A549 (cell line): ENCODE results near the gene FSHB. TPM values are rescaled to one million over a fixed set of nuclear protein-coding genes. Genes with fewer than 3 reads are reported as not detected.
A peak's percentile ranks its signal among the peaks of the same experiment; 100 is the strongest.

Source experiments
- ATAC-seq, 2 experiments: fragments of 200-7000 bp in 1 of 2; fragments of >200 bp in 1 of 2; cut with Nextera tagmentation in 1 of 2; cut with Tn5 transposase in 1 of 2; 3 replicates each; pipeline versions ENCODE4 v1.8.0 to v1.9.1; 2018 to 2020; ENCODE audit warnings: mild to moderate bottlenecking in 1 of 2, moderate library complexity in 1 of 2
- CTCF ChIA-PET: fragments of 300-600 bp; sonication (Branson Sonifier 250); formaldehyde crosslinking; extraction: SDS; loops from one replicate; lab custom pipeline; 2021; ENCODE audit warnings: antibody characterized with exemption, inconsistent platforms; lab: Yijun Ruan, JAX
- POLR2A ChIA-PET: fragments of 350-600 bp; formaldehyde crosslinking; extraction: SDS; loops from one replicate; lab custom pipeline; 2021; ENCODE audit warnings: antibody characterized with exemption, inconsistent platforms; lab: Yijun Ruan, JAX
- DNase-seq, 2 experiments: peaks; one replicate each; pipeline versions ENCODE4 v3.0.0 to v3.0.0-alpha.2; 2011 to 2016; ENCODE audit warnings: low read depth in 1 of 2, low spot score in 1 of 2
- FAIRE-seq: peaks from 2 replicates; lab custom pipeline; 2011; peaks lifted over from hg19 to GRCh38; lab: Jason Lieb, UNC
- H3K27ac ChIP-seq, 2 experiments: fragments of >200 bp; sonication (Bioruptor Twin); formaldehyde crosslinking; 3 replicates each; pipeline ENCODE4 v1.5.1; 2016 to 2017
- H3K4me1 ChIP-seq: fragments of >200 bp; sonication (Bioruptor Twin); formaldehyde crosslinking; 3 replicates; pipeline ENCODE4 v1.6.1; 2016
- H3K4me2 ChIP-seq: fragments of >200 bp; sonication (Bioruptor Twin); formaldehyde crosslinking; 3 replicates; pipeline ENCODE4 v1.6.1; 2016
- H3K4me3 ChIP-seq: fragments of >200 bp; sonication (Bioruptor Twin); formaldehyde crosslinking; 3 replicates; pipeline ENCODE4 v1.5.1; 2016
- H3K9me3 ChIP-seq: fragments of >200 bp; sonication (Bioruptor Twin); formaldehyde crosslinking; 3 replicates; pipeline ENCODE4 v1.6.1; 2016
- CBX8 ChIP-seq: fragments of 200-600 bp; sonication (generic); IDR thresholded peaks from 2 replicates; pipeline ENCODE4 v1.6.1; 2016
- EHMT2 ChIP-seq: fragments of 200-600 bp; sonication (generic); IDR thresholded peaks from 2 replicates; pipeline ENCODE4 v1.6.1; 2016; ENCODE audit warnings: antibody characterized with exemption, low read depth, mild to moderate bottlenecking, moderate library complexity
- EP300 ChIP-seq, 2 experiments: fragments of >200 bp; sonication (Bioruptor Twin); formaldehyde crosslinking; IDR thresholded peaks; 2 replicates in 1 of 2; 3 replicates in 1 of 2; pipeline ENCODE4 v1.6.1; 2016 to 2017
- ESRRA ChIP-seq: fragments of 150-350 bp; IDR thresholded peaks from 2 replicates; pipeline ENCODE4 v1.6.1; 2014; ENCODE audit warnings: mild to moderate bottlenecking, low read length, borderline replicate concordance
- FOSL2 ChIP-seq, 2 experiments: fragments of 450-650 bp in 1 of 2; fragments of >200 bp in 1 of 2; sonication (Bioruptor Twin) in 1 of 2; formaldehyde crosslinking; IDR thresholded peaks; 2 replicates each; pipeline versions ENCODE4 v1.5.0 to v1.6.1; 2016 to 2020; ENCODE audit warnings: mild to moderate bottlenecking in 1 of 2, moderate library complexity in 1 of 2
- FOXS1 ChIP-seq: fragments of 250-450 bp; sonication (Bioruptor Pico); IDR thresholded peaks from 2 replicates; pipeline ENCODE4 v1.5.0; 2020; ENCODE audit warnings: mild to moderate bottlenecking, moderate library complexity
- HOXA7 ChIP-seq: fragments of 250-450 bp; sonication (Bioruptor Pico); IDR thresholded peaks from 2 replicates; pipeline ENCODE4 v1.5.0; 2020; ENCODE audit warnings: mild to moderate bottlenecking, moderate library complexity
- HOXB13 ChIP-seq: fragments of 250-450 bp; sonication (Bioruptor Pico); IDR thresholded peaks from 2 replicates; pipeline ENCODE4 v1.5.0; 2020; ENCODE audit warnings: low read depth, mild to moderate bottlenecking, moderate library complexity
- HOXB5 ChIP-seq: fragments of 250-450 bp; sonication (Bioruptor Pico); IDR thresholded peaks from 2 replicates; pipeline ENCODE4 v1.5.0; 2020; ENCODE audit warnings: mild to moderate bottlenecking, moderate library complexity
- JUN ChIP-seq, 2 experiments: fragments of >200 bp; sonication (Bioruptor Twin); formaldehyde crosslinking; IDR thresholded peaks; 2 replicates in 1 of 2; 3 replicates in 1 of 2; pipeline ENCODE4 v1.6.1; 2016 to 2017
- MAZ ChIP-seq: fragments of 150-350 bp; IDR thresholded peaks from 2 replicates; pipeline ENCODE4 v1.6.1; 2014; ENCODE audit warnings: antibody characterized with exemption, low read depth, low read length, borderline replicate concordance
- MYC ChIP-seq: IDR thresholded peaks from 2 replicates; pipeline ENCODE4 v1.6.1; 2012; ENCODE audit warnings: mild to moderate bottlenecking, inconsistent platforms, low read length, improper control_type of control experiment, borderline replicate concordance
- NR3C1 ChIP-seq: fragments of >200 bp; sonication (Bioruptor Twin); formaldehyde crosslinking; IDR thresholded peaks from 3 replicates; pipeline ENCODE4 v1.6.1; 2017
- POLR2A ChIP-seq: IDR thresholded peaks from 2 replicates; pipeline ENCODE4 v1.6.1; 2012; ENCODE audit warnings: mild to moderate bottlenecking, low read length
- POLR2AphosphoS2 ChIP-seq: conservative IDR thresholded peaks from 2 replicates; pipeline ENCODE4 v1.6.1; 2012; ENCODE audit warnings: low read length, improper control_type of control experiment, inconsistent platforms
- RAD21 ChIP-seq, 2 experiments: fragments of >200 bp in 1 of 2; sonication (Bioruptor Twin) in 1 of 2; formaldehyde crosslinking in 1 of 2; IDR thresholded peaks in 1 of 2; conservative IDR thresholded peaks in 1 of 2; 2 replicates in 1 of 2; 3 replicates in 1 of 2; pipeline ENCODE4 v1.6.1; 2012 to 2018; ENCODE audit warnings: inconsistent platforms in 1 of 2
- RFX5 ChIP-seq: fragments of 450-650 bp; IDR thresholded peaks from 2 replicates; pipeline ENCODE4 v1.7.1; 2014; ENCODE audit warnings: antibody characterized with exemption, mild to moderate bottlenecking, moderate library complexity
- RNF2 ChIP-seq: fragments of 200-600 bp; sonication (generic); IDR thresholded peaks from 2 replicates; pipeline ENCODE4 v1.6.1; 2016; ENCODE audit warnings: low read depth, mild to moderate bottlenecking, antibody characterized with exemption, moderate library complexity, borderline replicate concordance
- SREBF2 ChIP-seq: fragments of 450-650 bp; IDR thresholded peaks from 2 replicates; pipeline ENCODE4 v1.6.1; 2014; ENCODE audit warnings: mild to moderate bottlenecking, moderate library complexity
- ZC3H11A ChIP-seq: fragments of 450-650 bp; IDR thresholded peaks from 2 replicates; pipeline ENCODE4 v1.6.1; 2014; ENCODE audit warnings: antibody characterized with exemption, mild to moderate bottlenecking
- WGBS: methylation state at CpG from one replicate; pipeline ENCODE4 v1.1.6; 2017; ENCODE audit errors: missing lambda C conversion rate; 5-methylcytosine and 5-hydroxymethylcytosine counted together
- polyA plus RNA-seq, 4 experiments: library from polyadenylated mRNA; depleted of rRNA in 3 of 4; stranded (reverse); fragments of >200 nt; fragmentation: RNase III in 1 of 4; extraction: RNeasy Plus Mini Kit Qiagen cat#74134 plus additional on column Dnase treatment in 1 of 4; gene quantifications; 2 replicates in 3 of 4; 3 replicates in 1 of 4; pipeline ENCODE4 v1.2.3, GENCODE V29; 2011 to 2017
- TF ChIP-seq, protein P1 (sequence below): IDR thresholded peaks from 2 replicates; pipeline ENCODE4 v1.6.1; 2012
- TF ChIP-seq, protein P2 (sequence below): fragments of >200 bp; sonication (Bioruptor Twin); formaldehyde crosslinking; IDR thresholded peaks from 3 replicates; pipeline ENCODE4 v1.5.1; 2016
- TF ChIP-seq, protein P3 (sequence below): fragments of 250-450 bp; sonication (Bioruptor Pico); IDR thresholded peaks from 2 replicates; pipeline ENCODE4 v1.5.0; 2020; ENCODE audit warnings: low read depth, mild to moderate bottlenecking, moderate library complexity
- TF ChIP-seq, protein P4 (sequence below): fragments of 200-600 bp; sonication (generic); IDR thresholded peaks from 2 replicates; pipeline ENCODE4 v1.6.1; 2016; ENCODE audit warnings: antibody characterized with exemption, mild to moderate bottlenecking, moderate library complexity

FSHB gene
- polyA plus RNA-seq, 2 of the 4 experiments (the other 2 are of a cell fraction) = not detected

DNA sequence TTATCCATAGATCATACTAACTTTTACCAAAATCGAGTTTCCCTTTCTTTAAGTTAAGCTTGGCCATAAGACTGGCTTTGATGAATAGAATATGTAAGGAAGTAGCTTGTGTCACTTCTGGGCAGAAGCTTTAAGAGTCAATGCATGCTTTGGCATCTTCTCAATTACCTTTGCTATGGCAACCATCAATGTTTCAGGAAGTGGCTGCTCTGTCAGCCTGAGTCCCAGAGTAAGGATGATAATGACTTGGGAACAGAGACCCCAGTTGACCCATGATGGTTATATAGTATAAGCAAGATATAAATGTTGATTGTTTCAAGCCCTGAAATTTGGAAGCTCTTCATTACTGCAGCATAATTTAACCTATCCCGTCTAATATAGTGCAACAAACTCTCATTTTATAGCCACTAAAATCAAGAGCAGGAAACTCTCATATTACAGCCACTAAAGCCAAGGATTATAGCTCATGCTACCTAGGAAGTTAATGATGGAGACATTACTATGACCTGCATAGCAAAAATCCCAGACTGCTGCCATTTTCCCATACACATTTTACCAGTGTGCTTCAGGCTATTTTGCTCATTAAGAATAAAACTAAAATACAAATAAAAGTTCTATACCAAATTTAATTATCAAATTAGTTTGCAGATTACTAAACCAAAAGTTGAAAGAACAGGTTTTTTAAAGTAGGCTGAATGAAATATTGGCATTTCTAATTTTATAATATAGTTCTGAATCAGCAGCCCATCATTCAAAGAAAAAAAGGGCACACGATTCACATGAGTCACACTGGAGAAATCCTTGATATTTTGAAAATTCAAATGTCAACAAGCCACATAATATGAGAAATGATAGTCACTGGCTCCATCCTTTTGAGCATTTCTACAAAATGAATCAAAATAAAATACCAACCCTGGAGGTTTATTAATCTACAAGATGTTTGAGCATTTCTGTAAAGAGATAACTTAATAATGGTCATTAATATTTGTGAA, 23.8 kb downstream of the FSHB start:
- TF ChIP-seq FOSL2 (IDR thresholded peaks at IDR 0.05) (no peak), FOSL2 (CRISPR knock-in tag; IDR thresholded peaks at IDR 0.05) (peak; percentile 16; the same call in 1 of the 2 replicates), POLR2A (no peak)
- H3K4me1 ChIP-seq = 0 out of 3 replicates have a peak, but pooled peaks cover 6% of the 10 kb centered on the region
- ChIA-PET CTCF (no interaction called here), POLR2A (no interaction called here)
- ATAC-seq (no peak), DNase-seq (no peak), FAIRE-seq (no peak)
- no peaks in the 10 kb centered on the region for H3K9me3 ChIP-seq
- H3K4me2 ChIP-seq = peak overlapping the region; percentile 38; the same call in 2 of the 3 replicates
- no peak overlapping the region for H3K27ac ChIP-seq
- no peak overlapping the region for H3K4me3 ChIP-seq
- WGBS = 16% methylated on average over 3 of the region's 3 CpGs

DNA sequence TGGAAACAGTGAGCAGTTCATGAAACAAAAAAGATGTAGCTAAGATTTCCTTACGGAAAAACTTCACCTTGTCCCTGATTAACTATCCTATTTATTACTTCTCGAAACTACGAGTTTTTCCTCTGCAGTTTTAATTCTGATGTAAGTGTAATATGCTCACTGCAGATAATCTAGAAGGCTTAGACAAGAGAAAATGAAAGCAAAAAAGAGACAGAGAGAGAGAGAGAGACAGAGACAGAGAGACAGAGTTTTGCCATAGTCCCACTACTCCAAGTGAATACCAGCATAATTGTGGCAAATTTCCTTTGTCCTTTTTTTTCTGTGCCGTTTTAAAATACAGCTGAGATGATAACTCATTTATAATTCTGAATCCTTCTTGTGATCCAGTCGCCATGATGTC, 24.8 kb downstream of the FSHB start:
- CTCF ChIA-PET = no interaction called here
- ATAC-seq (no peak), FAIRE-seq (no peak), DNase-seq (no peak)
- 30% methylated on average over 5 of the region's 5 CpGs for WGBS
- Histone ChIP-seq H3K9me3 (no peaks in the 10 kb centered on the region), H3K4me3 (no peak overlapping the region), H3K27ac (no peak overlapping the region), H3K4me2 (peak overlapping the region; percentile 38; the same call in 2 of the 3 replicates), H3K4me1 (0 out of 3 replicates have a peak, but pooled peaks cover 6% of the 10 kb centered on the region)
- POLR2A ChIA-PET = no interaction called here
- TF ChIP-seq, protein P1, sequence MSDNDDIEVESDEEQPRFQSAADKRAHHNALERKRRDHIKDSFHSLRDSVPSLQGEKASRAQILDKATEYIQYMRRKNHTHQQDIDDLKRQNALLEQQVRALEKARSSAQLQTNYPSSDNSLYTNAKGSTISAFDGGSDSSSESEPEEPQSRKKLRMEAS = no peak
- TF ChIP-seq JUN (IDR thresholded peaks at IDR 0.05) = no peak
- no peak for TF ChIP-seq POLR2AphosphoS2
- no peak for TF ChIP-seq RNF2
- no peak for TF ChIP-seq HOXA7
- TF ChIP-seq NR3C1 = no peak
- no peak for TF ChIP-seq RAD21 (conservative IDR thresholded peaks at IDR 0.05 in 1 of 2, IDR thresholded peaks at IDR 0.05 in 1 of 2)
- no peak for TF ChIP-seq MYC
- TF ChIP-seq, protein P2, sequence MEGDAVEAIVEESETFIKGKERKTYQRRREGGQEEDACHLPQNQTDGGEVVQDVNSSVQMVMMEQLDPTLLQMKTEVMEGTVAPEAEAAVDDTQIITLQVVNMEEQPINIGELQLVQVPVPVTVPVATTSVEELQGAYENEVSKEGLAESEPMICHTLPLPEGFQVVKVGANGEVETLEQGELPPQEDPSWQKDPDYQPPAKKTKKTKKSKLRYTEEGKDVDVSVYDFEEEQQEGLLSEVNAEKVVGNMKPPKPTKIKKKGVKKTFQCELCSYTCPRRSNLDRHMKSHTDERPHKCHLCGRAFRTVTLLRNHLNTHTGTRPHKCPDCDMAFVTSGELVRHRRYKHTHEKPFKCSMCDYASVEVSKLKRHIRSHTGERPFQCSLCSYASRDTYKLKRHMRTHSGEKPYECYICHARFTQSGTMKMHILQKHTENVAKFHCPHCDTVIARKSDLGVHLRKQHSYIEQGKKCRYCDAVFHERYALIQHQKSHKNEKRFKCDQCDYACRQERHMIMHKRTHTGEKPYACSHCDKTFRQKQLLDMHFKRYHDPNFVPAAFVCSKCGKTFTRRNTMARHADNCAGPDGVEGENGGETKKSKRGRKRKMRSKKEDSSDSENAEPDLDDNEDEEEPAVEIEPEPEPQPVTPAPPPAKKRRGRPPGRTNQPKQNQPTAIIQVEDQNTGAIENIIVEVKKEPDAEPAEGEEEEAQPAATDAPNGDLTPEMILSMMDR = no peak
- no peak for TF ChIP-seq CBX8
- TF ChIP-seq FOXS1 (CRISPR knock-in tag) = no peak
- no peak for TF ChIP-seq FOSL2 (IDR thresholded peaks at IDR 0.05)
- TF ChIP-seq FOSL2 (CRISPR knock-in tag; IDR thresholded peaks at IDR 0.05) = no peak
- TF ChIP-seq SREBF2 = no peak
- no peak for TF ChIP-seq HOXB5 (CRISPR knock-in tag)
- TF ChIP-seq, protein P3, sequence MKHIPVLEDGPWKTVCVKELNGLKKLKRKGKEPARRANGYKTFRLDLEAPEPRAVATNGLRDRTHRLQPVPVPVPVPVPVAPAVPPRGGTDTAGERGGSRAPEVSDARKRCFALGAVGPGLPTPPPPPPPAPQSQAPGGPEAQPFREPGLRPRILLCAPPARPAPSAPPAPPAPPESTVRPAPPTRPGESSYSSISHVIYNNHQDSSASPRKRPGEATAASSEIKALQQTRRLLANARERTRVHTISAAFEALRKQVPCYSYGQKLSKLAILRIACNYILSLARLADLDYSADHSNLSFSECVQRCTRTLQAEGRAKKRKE (CRISPR knock-in tag) = no peak
- TF ChIP-seq ESRRA = no peak

DNA sequence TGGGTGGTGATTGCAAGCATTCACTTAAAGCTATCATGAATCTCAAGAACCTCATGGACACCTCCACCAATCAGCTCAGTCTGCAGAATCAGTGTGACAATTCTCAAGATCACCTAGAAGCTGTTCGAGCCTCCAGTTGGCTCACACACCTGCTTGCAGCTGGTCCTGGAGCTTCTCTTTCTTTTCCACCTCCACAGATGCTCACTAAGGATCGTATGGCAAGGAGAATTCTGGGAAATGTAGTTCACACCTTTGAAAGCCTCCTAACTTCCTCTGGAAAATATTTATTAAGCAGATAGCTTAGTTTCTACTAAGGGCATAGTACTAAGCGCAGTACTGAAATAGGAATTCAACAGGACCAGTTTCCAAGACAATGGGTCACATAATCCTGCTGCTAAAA, 26.2 kb downstream of the FSHB start:
- Histone ChIP-seq H3K4me2 (no peak overlapping the region), H3K4me1 (0 out of 3 replicates have a peak, but pooled peaks cover 6% of the 10 kb centered on the region), H3K4me3 (no peak overlapping the region), H3K27ac (no peak overlapping the region), H3K9me3 (no peaks in the 10 kb centered on the region)
- POLR2A ChIA-PET = interaction anchor here (1.3 kb wide), 1 partner anchor 66 kb away, joined by 4 read pairs; the partner anchor contains the start of gene ARL14EP
- CTCF ChIA-PET = no interaction called here
- no peak for ATAC-seq
- 34% methylated on average over 3 of the region's 3 CpGs for WGBS
- no peak for FAIRE-seq
- DNase-seq = no peak
- TF ChIP-seq MAZ (no peak), EHMT2 (no peak), RFX5 (no peak), POLR2A (no peak), EP300 (IDR thresholded peaks at IDR 0.05) (no peak), ZC3H11A (no peak), HOXB13 (CRISPR knock-in tag) (no peak)
- TF ChIP-seq, protein P4, sequence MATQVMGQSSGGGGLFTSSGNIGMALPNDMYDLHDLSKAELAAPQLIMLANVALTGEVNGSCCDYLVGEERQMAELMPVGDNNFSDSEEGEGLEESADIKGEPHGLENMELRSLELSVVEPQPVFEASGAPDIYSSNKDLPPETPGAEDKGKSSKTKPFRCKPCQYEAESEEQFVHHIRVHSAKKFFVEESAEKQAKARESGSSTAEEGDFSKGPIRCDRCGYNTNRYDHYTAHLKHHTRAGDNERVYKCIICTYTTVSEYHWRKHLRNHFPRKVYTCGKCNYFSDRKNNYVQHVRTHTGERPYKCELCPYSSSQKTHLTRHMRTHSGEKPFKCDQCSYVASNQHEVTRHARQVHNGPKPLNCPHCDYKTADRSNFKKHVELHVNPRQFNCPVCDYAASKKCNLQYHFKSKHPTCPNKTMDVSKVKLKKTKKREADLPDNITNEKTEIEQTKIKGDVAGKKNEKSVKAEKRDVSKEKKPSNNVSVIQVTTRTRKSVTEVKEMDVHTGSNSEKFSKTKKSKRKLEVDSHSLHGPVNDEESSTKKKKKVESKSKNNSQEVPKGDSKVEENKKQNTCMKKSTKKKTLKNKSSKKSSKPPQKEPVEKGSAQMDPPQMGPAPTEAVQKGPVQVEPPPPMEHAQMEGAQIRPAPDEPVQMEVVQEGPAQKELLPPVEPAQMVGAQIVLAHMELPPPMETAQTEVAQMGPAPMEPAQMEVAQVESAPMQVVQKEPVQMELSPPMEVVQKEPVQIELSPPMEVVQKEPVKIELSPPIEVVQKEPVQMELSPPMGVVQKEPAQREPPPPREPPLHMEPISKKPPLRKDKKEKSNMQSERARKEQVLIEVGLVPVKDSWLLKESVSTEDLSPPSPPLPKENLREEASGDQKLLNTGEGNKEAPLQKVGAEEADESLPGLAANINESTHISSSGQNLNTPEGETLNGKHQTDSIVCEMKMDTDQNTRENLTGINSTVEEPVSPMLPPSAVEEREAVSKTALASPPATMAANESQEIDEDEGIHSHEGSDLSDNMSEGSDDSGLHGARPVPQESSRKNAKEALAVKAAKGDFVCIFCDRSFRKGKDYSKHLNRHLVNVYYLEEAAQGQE = no peak
- TF ChIP-seq, protein P2 = no peak
